Subcutaneous abdominal adipose tissue (tissue), 5 donors: Measurements from ENCODE around the gene ADRA1B.

Source experiments
- H3K27ac ChIP-seq: one replicate; pipeline ENCODE4 v1.7.0; 2013; ENCODE audit warnings: low read depth, mild to moderate bottlenecking, inconsistent platforms, low read length, moderate library complexity
- H3K27me3 ChIP-seq, 5 donors: one replicate each; pipeline ENCODE4 v1.7.0; 2013; ENCODE audit warnings: low read length in 5 of 5, inconsistent platforms in 1 of 5; ENCODE audit not compliant: control insufficient read depth in 5 of 5, insufficient read depth in 4 of 5
- H3K36me3 ChIP-seq, 5 donors: one replicate each; pipeline ENCODE4 v1.7.0; 2013; ENCODE audit warnings: low read length in 5 of 5; ENCODE audit not compliant: control insufficient read depth in 5 of 5, insufficient read depth in 5 of 5
- H3K4me1 ChIP-seq, 5 donors: one replicate each; pipeline ENCODE4 v1.7.0; 2013; ENCODE audit warnings: low read length in 5 of 5, mild to moderate bottlenecking in 3 of 5, moderate library complexity in 1 of 5; ENCODE audit not compliant: control insufficient read depth in 5 of 5, insufficient read depth in 5 of 5
- H3K4me3 ChIP-seq, 5 donors: one replicate each; pipeline ENCODE4 v1.7.0; 2013; ENCODE audit warnings: low read length in 5 of 5, low read depth in 1 of 5
- H3K9ac ChIP-seq, 5 donors: one replicate each; pipeline ENCODE4 v1.7.0; 2013; ENCODE audit warnings: low read length in 5 of 5, mild to moderate bottlenecking in 4 of 5, moderate library complexity in 3 of 5
- H3K9me3 ChIP-seq, 5 donors: one replicate each; pipeline ENCODE4 v1.7.0; 2013; ENCODE audit warnings: low read length in 5 of 5; ENCODE audit not compliant: control insufficient read depth in 5 of 5
- donor health status: healthy.
- donor health status: healthy.
- donor health status: healthy.
- donor health status: healthy.
- donor health status: healthy.

The ADRA1B gene

GRCh38 chr5:160020266-160020770 lies 104.0 kb downstream of the ADRA1B start:
- H3K4me1 ChIP-seq, result peaks cover 0 to 15% (median 3%) of the 10 kb centered on the region in 5 donors
- H3K9me3 ChIP-seq, result no peaks in the 10 kb centered on the region
- H3K4me3 ChIP-seq, result no peak overlapping the region
- no peaks in the 10 kb centered on the region for H3K27me3 ChIP-seq
- H3K9ac ChIP-seq, result no peak overlapping the region
- H3K36me3 ChIP-seq, result peaks cover 2 to 27% (median 13%) of the 10 kb centered on the region in 5 donors
- no peak overlapping the region for H3K27ac ChIP-seq

- H3K9ac ChIP-seq, result no peak overlapping the region
- H3K4me1 ChIP-seq, result peaks cover 0 to 15% (median 3%) of the 10 kb centered on the region in 5 donors
- H3K9me3 ChIP-seq, result no peaks in the 10 kb centered on the region
- no peak overlapping the region for H3K4me3 ChIP-seq
- no peak overlapping the region for H3K27ac ChIP-seq
- peaks cover 4 to 26% (median 12%) of the 10 kb centered on the region in 5 donors for H3K36me3 ChIP-seq
- H3K27me3 ChIP-seq, result no peaks in the 10 kb centered on the region
Observed at GRCh38 chr5:160020964-160021363, 104.7 kb downstream of the ADRA1B start.

GRCh38 chr5:160021831-160022446 lies 105.7 kb downstream of the ADRA1B start:
- no peaks in the 10 kb centered on the region for H3K9me3 ChIP-seq
- H3K27me3 ChIP-seq, result no peaks in the 10 kb centered on the region
- H3K36me3 ChIP-seq, result peaks cover under 1 to 28% (median 9%) of the 10 kb centered on the region in 5 donors
- H3K27ac ChIP-seq, result no peak overlapping the region
- peaks cover 0 to 15% (median 3%) of the 10 kb centered on the region in 5 donors for H3K4me1 ChIP-seq
- H3K9ac ChIP-seq, result no peak overlapping the region
- H3K4me3 ChIP-seq, result no peak overlapping the region
